Fibroblast of lung (primary cell): ENCODE measurements around the gene VTI1B. TPM values are rescaled to one million over a fixed set of nuclear protein-coding genes. Genes with fewer than 3 reads are reported as not detected.

Experiments
- DNase-seq, 2 donors: peaks; one replicate each; pipeline versions ENCODE4 v3.0.0 to v3.0.0-alpha.2; 2010; ENCODE audit warnings: low read depth in 2 of 2
- H2AFZ ChIP-seq: 2 replicates; pipeline ENCODE4 v1.5.1; 2012; ENCODE audit warnings: low read length, control low read depth, inconsistent platforms
- H3K27ac ChIP-seq: 2 replicates; pipeline ENCODE4 v1.5.1; 2011; ENCODE audit warnings: low read length, control low read depth; ENCODE audit not compliant: insufficient read depth
- H3K27me3 ChIP-seq: 2 replicates; pipeline ENCODE4 v1.5.1; 2011; ENCODE audit warnings: mild to moderate bottlenecking, low read length; ENCODE audit not compliant: control insufficient read depth, insufficient read depth
- H3K36me3 ChIP-seq: 2 replicates; pipeline ENCODE4 v1.5.1; 2011; ENCODE audit warnings: low read length; ENCODE audit not compliant: control insufficient read depth, insufficient read depth
- H3K4me1 ChIP-seq: 2 replicates; pipeline ENCODE4 v1.5.1; 2011; ENCODE audit warnings: low read length; ENCODE audit not compliant: control insufficient read depth, insufficient read depth; ENCODE audit errors: extremely low read depth
- H3K4me2 ChIP-seq: 2 replicates; pipeline ENCODE4 v1.5.1; 2011; ENCODE audit warnings: low read length, control low read depth; ENCODE audit not compliant: insufficient read depth; ENCODE audit errors: extremely low read depth
- H3K4me3 ChIP-seq, 4 experiments: fragments of 200-600 bp in 1 of 4; sonication (generic) in 1 of 4; replicated peaks in 1 of 4; 2 replicates each; pipeline ENCODE4 v1.5.1; 2011 to 2016; ENCODE audit warnings: low read length in 4 of 4, low read depth in 3 of 4, mild to moderate bottlenecking in 3 of 4, control low read depth in 2 of 4, inconsistent platforms in 1 of 4, mixed read lengths in 1 of 4; ENCODE audit not compliant: insufficient read depth in 1 of 4; ENCODE audit errors: control extremely low read depth in 1 of 4
- H3K79me2 ChIP-seq: 2 replicates; pipeline ENCODE4 v1.5.1; 2012; ENCODE audit warnings: mild to moderate bottlenecking, low read length, inconsistent platforms; ENCODE audit not compliant: control insufficient read depth, insufficient read depth
- H3K9ac ChIP-seq: 2 replicates; pipeline ENCODE4 v1.5.1; 2011; ENCODE audit warnings: mild to moderate bottlenecking, low read length, control low read depth; ENCODE audit not compliant: insufficient read depth
- H3K9me3 ChIP-seq: 2 replicates; pipeline ENCODE4 v1.5.1; 2012; ENCODE audit warnings: low read depth, low read length; ENCODE audit not compliant: control insufficient read depth, insufficient read depth
- H4K20me1 ChIP-seq: 2 replicates; pipeline ENCODE4 v1.5.1; 2011; ENCODE audit warnings: low read length; ENCODE audit not compliant: control insufficient read depth, insufficient read depth; ENCODE audit errors: extremely low read depth
- EZH2 ChIP-seq: IDR thresholded peaks from 2 replicates; pipeline ENCODE4 v1.5.1; 2012; ENCODE audit warnings: low read length, control low read depth, mild to moderate bottlenecking; ENCODE audit errors: missing control alignments
- polyA plus RNA-seq, 2 donors: library from polyadenylated mRNA; depleted of rRNA in 1 of 2; stranded (reverse) in 1 of 2; unstranded in 1 of 2; fragments of >200 nt; gene quantifications; 2 replicates each; pipeline ENCODE4 v1.2.1, GENCODE V29; 2011 to 2012; ENCODE audit warnings: missing spikeins in 1 of 2
- total RNA-seq: library from RNA; depleted of rRNA; stranded (reverse); fragments of >200 nt; gene quantifications from 2 replicates; pipeline ENCODE4 v1.2.1, GENCODE V29; 2014
- TF ChIP-seq, protein P1 (sequence below), 2 donors: IDR thresholded peaks in 1 of 2; conservative IDR thresholded peaks in 1 of 2; 1 replicate in 1 of 2; 2 replicates in 1 of 2; pipeline ENCODE4 v1.5.1; 2011 to 2012; ENCODE audit warnings: low read length in 2 of 2, control low read depth in 1 of 2, inconsistent platforms in 1 of 2, low read depth in 1 of 2, mild to moderate bottlenecking in 1 of 2

VTI1B gene
- total and polyA plus RNA-seq, 2 donors (not counting 1 experiment from before 2014, with no cell fraction given): 67.9 to 89.8 TPM

DNA sequence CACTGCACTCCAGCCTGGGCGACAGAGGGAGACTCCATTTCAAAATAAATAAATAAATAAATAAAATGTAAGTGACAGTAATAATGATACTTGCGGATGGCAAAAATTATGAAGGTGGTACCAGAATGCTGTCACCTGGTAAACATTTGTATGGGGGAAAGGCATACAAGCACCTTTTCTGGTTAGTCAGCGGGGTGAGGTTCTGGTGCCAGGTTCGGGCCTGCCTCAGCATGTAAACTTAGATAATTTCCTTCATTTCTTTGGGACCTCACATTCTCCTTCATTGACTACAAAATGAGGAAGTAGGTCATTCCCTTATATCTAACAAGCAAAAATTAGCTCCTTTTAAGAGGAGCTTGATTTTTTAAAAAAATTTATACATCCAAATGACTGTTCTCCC, 10.8 kb downstream of the VTI1B start:
- Histone ChIP-seq H4K20me1 (no peaks in the 10 kb centered on the region), H2AFZ (no peak overlapping the region), H3K4me3 (no peak overlapping the region), H3K9ac (no peak overlapping the region), H3K9me3 (no peaks in the 10 kb centered on the region), H3K79me2 (peaks cover 19% of the 10 kb centered on the region), H3K4me2 (no peak overlapping the region), H3K4me1 (peaks cover 2% of the 10 kb centered on the region), H3K36me3 (no peaks in the 10 kb centered on the region), H3K27me3 (no peaks in the 10 kb centered on the region), H3K27ac (no peak overlapping the region)
- no peak for TF ChIP-seq EZH2
- TF ChIP-seq, protein P1, sequence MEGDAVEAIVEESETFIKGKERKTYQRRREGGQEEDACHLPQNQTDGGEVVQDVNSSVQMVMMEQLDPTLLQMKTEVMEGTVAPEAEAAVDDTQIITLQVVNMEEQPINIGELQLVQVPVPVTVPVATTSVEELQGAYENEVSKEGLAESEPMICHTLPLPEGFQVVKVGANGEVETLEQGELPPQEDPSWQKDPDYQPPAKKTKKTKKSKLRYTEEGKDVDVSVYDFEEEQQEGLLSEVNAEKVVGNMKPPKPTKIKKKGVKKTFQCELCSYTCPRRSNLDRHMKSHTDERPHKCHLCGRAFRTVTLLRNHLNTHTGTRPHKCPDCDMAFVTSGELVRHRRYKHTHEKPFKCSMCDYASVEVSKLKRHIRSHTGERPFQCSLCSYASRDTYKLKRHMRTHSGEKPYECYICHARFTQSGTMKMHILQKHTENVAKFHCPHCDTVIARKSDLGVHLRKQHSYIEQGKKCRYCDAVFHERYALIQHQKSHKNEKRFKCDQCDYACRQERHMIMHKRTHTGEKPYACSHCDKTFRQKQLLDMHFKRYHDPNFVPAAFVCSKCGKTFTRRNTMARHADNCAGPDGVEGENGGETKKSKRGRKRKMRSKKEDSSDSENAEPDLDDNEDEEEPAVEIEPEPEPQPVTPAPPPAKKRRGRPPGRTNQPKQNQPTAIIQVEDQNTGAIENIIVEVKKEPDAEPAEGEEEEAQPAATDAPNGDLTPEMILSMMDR (conservative IDR thresholded peaks at IDR 0.05 in 1 of 2, IDR thresholded peaks at IDR 0.05 in 1 of 2; ENCODE audit: low read depth in 1 of 2, low read length in 2 of 2): no peak
- DNase-seq: no peak

- H3K79me2 ChIP-seq: no peaks in the 10 kb centered on the region
- no peaks in the 10 kb centered on the region for H3K9me3 ChIP-seq
- DNase-seq: peak in 1 of 2 donors; percentile 58
- no peak overlapping the region for H3K4me2 ChIP-seq
- H2AFZ ChIP-seq: no peak overlapping the region
- H3K4me3 ChIP-seq: no peak overlapping the region
- no peaks in the 10 kb centered on the region for H3K27me3 ChIP-seq
- peaks cover 8% of the 10 kb centered on the region for H3K4me1 ChIP-seq
- no peak overlapping the region for H3K9ac ChIP-seq
- H3K36me3 ChIP-seq: peaks cover 6% of the 10 kb centered on the region
- H4K20me1 ChIP-seq: peaks cover 1% of the 10 kb centered on the region
- TF ChIP-seq, protein P1 (conservative IDR thresholded peaks at IDR 0.05 in 1 of 2, IDR thresholded peaks at IDR 0.05 in 1 of 2; ENCODE audit: low read depth in 1 of 2, low read length in 2 of 2): no peak
- no peak for TF ChIP-seq EZH2
- no peak overlapping the region for H3K27ac ChIP-seq
These were observed 20.7 kb downstream of the VTI1B start for GRCh38 chr14:67653651-67654280.

GRCh38 chr14:67652189-67652588, 22.2 kb downstream of the VTI1B start:
- Histone ChIP-seq H4K20me1 (peaks cover 1% of the 10 kb centered on the region), H3K9me3 (no peaks in the 10 kb centered on the region), H3K27ac (no peak overlapping the region), H3K9ac (no peak overlapping the region), H3K36me3 (peaks cover 7% of the 10 kb centered on the region), H3K27me3 (no peaks in the 10 kb centered on the region), H3K4me1 (peaks cover 8% of the 10 kb centered on the region), H3K79me2 (no peaks in the 10 kb centered on the region), H2AFZ (no peak overlapping the region), H3K4me2 (no peak overlapping the region), H3K4me3 (no peak overlapping the region)
- DNase-seq: no peak
- TF ChIP-seq, protein P1 (conservative IDR thresholded peaks at IDR 0.05 in 1 of 2, IDR thresholded peaks at IDR 0.05 in 1 of 2; ENCODE audit: low read depth in 1 of 2, low read length in 2 of 2): no peak
- TF ChIP-seq EZH2: no peak
